Head of caudate nucleus (tissue), 42 donors: Measurements from ENCODE around the gene RXFP4.
"Not testable (repeated sequence)": the region's sequence is repeated elsewhere in the genome, so short reads cannot be mapped to it uniquely, and the experiment has no call there.

Experiments
- DNase-seq, 42 donors: peaks; one replicate each; pipeline versions ENCODE4 v3.0.0 to v3.0.0-alpha.2; 2020 to 2021; ENCODE audit warnings: mixed read lengths in 7 of 42
- intact Hi-C: fragments of 100-400 bp; cut with DNase I; formaldehyde crosslinking; loops from one replicate; pipeline ENCODE4 v1.15.0; 2022

RXFP4 gene

GRCh38 chr1:155920717-155921116, 20.7 kb upstream of the RXFP4 start:
- no peak for DNase-seq
- intact Hi-C loops, result no loop called here

- intact Hi-C loops, result no loop called here
- no peak for DNase-seq
Observed at GRCh38 chr1:155925506-155925905, 15.9 kb upstream of the RXFP4 start.

- DNase-seq, result no peak
- intact Hi-C loops, result no loop called here
Observed at GRCh38 chr1:155929057-155929456, 12.4 kb upstream of the RXFP4 start.

GRCh38 chr1:155930725-155931124, 10.7 kb upstream of the RXFP4 start:
- intact Hi-C loops, result loop anchor here (5.0 kb wide), 1 partner anchor 68 kb away; no protein-coding TSS in a partner anchor
- not testable (repeated sequence) for DNase-seq

GRCh38 chr1:155931332-155932038, 10.0 kb upstream of the RXFP4 start:
- DNase-seq, result no peak
- intact Hi-C loops, result loop anchor here (5.0 kb wide), 1 partner anchor 69 kb away; no protein-coding TSS in a partner anchor

- intact Hi-C loops, result loop anchor here (5.0 kb wide), 1 partner anchor 70 kb away; no protein-coding TSS in a partner anchor
- no peak for DNase-seq
Observed at GRCh38 chr1:155932081-155932480, 9.4 kb upstream of the RXFP4 start.

GRCh38 chr1:155932487-155932886, 9.0 kb upstream of the RXFP4 start:
- intact Hi-C loops, result loop anchor here (5.0 kb wide), 1 partner anchor 70 kb away; no protein-coding TSS in a partner anchor
- no peak for DNase-seq

- DNase-seq, result no peak
- intact Hi-C loops, result loop anchor here (2.0 to 5.0 kb wide), 2 partner anchors 55 to 71 kb away; no protein-coding TSS in a partner anchor
Observed at GRCh38 chr1:155933591-155934096, 7.8 kb upstream of the RXFP4 start.

GRCh38 chr1:155934097-155934935, 7.1 kb upstream of the RXFP4 start, which contains the start of gene KHDC4:
Gene KHDC4 (minus strand): TSS chr1:155934413. CDS start chr1:155934373, 40 bp downstream.
- peak; percentile 92 to 99 (median 97) for DNase-seq
- intact Hi-C loops, result loop anchor here (2.0 to 5.0 kb wide), 2 partner anchors 54 to 72 kb away; no protein-coding TSS in a partner anchor

GRCh38 chr1:155934936-155935590, 6.4 kb upstream of the RXFP4 start:
- intact Hi-C loops, result loop anchor here (2.0 to 5.0 kb wide), 2 partner anchors 54 to 73 kb away; no protein-coding TSS in a partner anchor
- no peak for DNase-seq

- intact Hi-C loops, result no loop called here
- DNase-seq, result peak in 17 of 42 donors; percentile 27 to 81 (median 64)
Observed at GRCh38 chr1:155938220-155938627, 3.2 kb upstream of the RXFP4 start.

GRCh38 chr1:155940482-155940992, 901 bp upstream of the RXFP4 start:
- DNase-seq, result peak in 2 of 42 donors; percentile 37 to 49
- intact Hi-C loops, result no loop called here

- intact Hi-C loops, result no loop called here
- DNase-seq, result peak in 1 of 42 donors; percentile 36
Observed at GRCh38 chr1:155941845-155942531, 550 bp downstream of the RXFP4 start.

GRCh38 chr1:155942578-155943141, 1.2 kb downstream of the RXFP4 start:
- intact Hi-C loops, result no loop called here
- DNase-seq, result peak in 8 of 42 donors; percentile 30 to 71 (median 54)

- intact Hi-C loops, result no loop called here
- DNase-seq, result peak in 2 of 42 donors; percentile 17 to 40
Observed at GRCh38 chr1:155944444-155944799, 3.0 kb downstream of the RXFP4 start.

- peak in 4 of 42 donors; percentile 5 to 8 (median 5) for DNase-seq
- intact Hi-C loops, result no loop called here
Observed at GRCh38 chr1:155946633-155947219, 5.3 kb downstream of the RXFP4 start.

GRCh38 chr1:155947292-155947691, 5.9 kb downstream of the RXFP4 start:
- peak in 2 of 42 donors; percentile 2 to 19 for DNase-seq
- intact Hi-C loops, result no loop called here
